Gastrocnemius medialis (tissue), 4 donors: ENCODE results near the gene CSF3. TPM values are rescaled to one million over a fixed set of nuclear protein-coding genes. Genes with fewer than 3 reads are reported as not detected.

ENCODE experiments used
- ATAC-seq, 2 donors: fragments of 150-250 bp; one replicate each; pipeline ENCODE4 v1.9.1; 2016
- DNase-seq, 2 donors: peaks; one replicate each; pipeline ENCODE4 v3.0.0-alpha.2; 2019
- H3K27ac ChIP-seq, 4 donors: fragments of 200-600 bp; sonication (generic); 1 replicate in 1 of 4; 2 replicates in 3 of 4; pipeline ENCODE4 v1.5.1; 2016 to 2018; ENCODE audit warnings: mild to moderate bottlenecking in 2 of 4, moderate library complexity in 1 of 4
- H3K27me3 ChIP-seq, 3 donors: fragments of 200-600 bp; sonication (generic) in 2 of 3; 1 replicate in 1 of 3; 2 replicates in 2 of 3; pipeline versions ENCODE4 v1.5.1 to v1.6.0; 2016 to 2019; ENCODE audit warnings: mild to moderate bottlenecking in 1 of 3, moderate library complexity in 1 of 3
- H3K36me3 ChIP-seq, 2 donors: fragments of 200-600 bp; sonication (generic) in 1 of 2; one replicate each; pipeline ENCODE4 v1.5.1; 2017 to 2018
- H3K4me1 ChIP-seq, 2 donors: fragments of 200-600 bp; sonication (generic) in 1 of 2; one replicate each; pipeline ENCODE4 v1.5.1; 2016 to 2017; ENCODE audit warnings: mild to moderate bottlenecking in 2 of 2
- H3K4me3 ChIP-seq, 4 donors: fragments of 200-600 bp; sonication (generic) in 3 of 4; 1 replicate in 1 of 4; 2 replicates in 3 of 4; pipeline ENCODE4 v1.5.1; 2016 to 2019; ENCODE audit warnings: mild to moderate bottlenecking in 2 of 4
- H3K9me3 ChIP-seq, 3 donors: fragments of 200-600 bp; sonication (generic) in 2 of 3; 1 replicate in 1 of 3; 2 replicates in 2 of 3; pipeline ENCODE4 v1.5.1; 2016 to 2019
- CTCF ChIP-seq, 5 experiments: fragments of 450-650 bp in 3 of 5; fragments of 200-600 bp in 2 of 5; sonication (generic) in 2 of 5; IDR thresholded peaks in 4 of 5; conservative IDR thresholded peaks in 1 of 5; 1 replicate in 4 of 5; 2 replicates in 1 of 5; pipeline ENCODE4 v1.5.1; 2016 to 2019; ENCODE audit warnings: antibody characterized with exemption in 5 of 5, mild to moderate bottlenecking in 3 of 5, moderate library complexity in 3 of 5
- POLR2A ChIP-seq, 2 donors: fragments of 450-650 bp; IDR thresholded peaks; one replicate each; pipeline ENCODE4 v1.6.1; 2017; ENCODE audit warnings: antibody characterized with exemption in 2 of 2, mild to moderate bottlenecking in 2 of 2, moderate library complexity in 2 of 2
- in situ Hi-C, 4 donors: fragments of 200-750 bp; cut with MboI; loops; one replicate each; pipeline versions ENCODE4 v1.15.0 to v1.8.0; 2017; ENCODE audit warnings: low sequenced_read_pairs in 4 of 4
- intact Hi-C: fragments of 100-400 bp; cut with DNase I; formaldehyde crosslinking; loops from one replicate; pipeline ENCODE4 v1.15.1; 2023; ENCODE audit warnings: low total_unique reads
- total RNA-seq, 4 donors: library from RNA; depleted of rRNA; stranded (reverse); fragments of >200 nt; gene quantifications; one replicate each; pipeline versions ENCODE4 v1.1.0 to v1.2.3, GENCODE V29; 2016

CSF3 gene
- total RNA-seq, 4 donors from 2014 or later: 11.4 to 20.6 (median 16.3) TPM

GRCh38 chr17:40025559-40025958 is 10.3 kb downstream of the CSF3 start:
- peaks cover 47 to 57% of the 10 kb centered on the region in 2 donors for H3K4me1 ChIP-seq
- no peak for ATAC-seq
- in situ Hi-C loops (loop anchor here in 1 of 4 donors (25.0 kb wide), 1 partner anchor 137 kb away; no protein-coding TSS in a partner anchor), intact Hi-C loops (no loop called here)
- DNase-seq: no peak
- peaks cover 0 to 57% of the 10 kb centered on the region in 2 donors for H3K36me3 ChIP-seq
- no peaks in the 10 kb centered on the region for H3K27me3 ChIP-seq
- H3K27ac ChIP-seq: peak overlapping the region; percentile 71 to 99 (median 94)
- TF ChIP-seq CTCF (IDR thresholded peaks at IDR 0.05 in 4 of 5, conservative IDR thresholded peaks at IDR 0.05 in 1 of 5) (no peak), POLR2A (IDR thresholded peaks at IDR 0.05) (no peak)
- no peak overlapping the region for H3K4me3 ChIP-seq
- no peaks in the 10 kb centered on the region for H3K9me3 ChIP-seq

GRCh38 chr17:40025991-40026815 is 11.0 kb downstream of the CSF3 start:
- peaks cover 46 to 53% of the 10 kb centered on the region in 2 donors for H3K4me1 ChIP-seq
- peaks cover 0 to 63% of the 10 kb centered on the region in 2 donors for H3K36me3 ChIP-seq
- H3K4me3 ChIP-seq: no peak overlapping the region
- H3K9me3 ChIP-seq: no peaks in the 10 kb centered on the region
- H3K27me3 ChIP-seq: no peaks in the 10 kb centered on the region
- in situ Hi-C loops: loop anchor here in 1 of 4 donors (25.0 kb wide), 1 partner anchor 136 kb away; no protein-coding TSS in a partner anchor
- ATAC-seq (no peak), DNase-seq (no peak)
- no peak for TF ChIP-seq POLR2A (IDR thresholded peaks at IDR 0.05)
- TF ChIP-seq CTCF (IDR thresholded peaks at IDR 0.05 in 4 of 5, conservative IDR thresholded peaks at IDR 0.05 in 1 of 5): no peak
- intact Hi-C loops: no loop called here
- peak overlapping the region; percentile 71 to 99 (median 94) for H3K27ac ChIP-seq

GRCh38 chr17:40026816-40027613 is 11.8 kb downstream of the CSF3 start:
- Histone ChIP-seq H3K27me3 (no peaks in the 10 kb centered on the region), H3K9me3 (no peaks in the 10 kb centered on the region), H3K4me1 (peaks cover 46 to 53% of the 10 kb centered on the region in 2 donors), H3K36me3 (peaks cover 0 to 71% of the 10 kb centered on the region in 2 donors), H3K27ac (peak overlapping the region; percentile 71 to 99 (median 94)), H3K4me3 (no peak overlapping the region)
- intact Hi-C loops: loop anchor here (1.0 kb wide), 1 partner anchor 14 kb away; no protein-coding TSS in a partner anchor
- TF ChIP-seq POLR2A (IDR thresholded peaks at IDR 0.05) (no peak), CTCF (IDR thresholded peaks at IDR 0.05 in 4 of 5, conservative IDR thresholded peaks at IDR 0.05 in 1 of 5) (peak; percentile 93 to 98 (median 96))
- ATAC-seq: peak; percentile 79 to 80
- DNase-seq: peak; percentile 76 to 81
- in situ Hi-C loops: loop anchor here in 1 of 4 donors (25.0 kb wide), 1 partner anchor 135 kb away; no protein-coding TSS in a partner anchor

GRCh38 chr17:40027614-40028012 is 12.4 kb downstream of the CSF3 start:
- DNase-seq (no peak), ATAC-seq (no peak)
- Histone ChIP-seq H3K27ac (peak overlapping the region; percentile 71 to 99 (median 94)), H3K4me3 (no peak overlapping the region), H3K27me3 (no peaks in the 10 kb centered on the region), H3K4me1 (peaks cover 46 to 53% of the 10 kb centered on the region in 2 donors), H3K36me3 (peaks cover 0 to 75% of the 10 kb centered on the region in 2 donors), H3K9me3 (no peaks in the 10 kb centered on the region)
- intact Hi-C loops (loop anchor here (1.0 kb wide), 1 partner anchor 14 kb away; no protein-coding TSS in a partner anchor), in situ Hi-C loops (loop anchor here in 1 of 4 donors (25.0 kb wide), 1 partner anchor 135 kb away; no protein-coding TSS in a partner anchor)
- TF ChIP-seq POLR2A (IDR thresholded peaks at IDR 0.05) (no peak), CTCF (IDR thresholded peaks at IDR 0.05 in 4 of 5, conservative IDR thresholded peaks at IDR 0.05 in 1 of 5) (no peak)
